CD4-positive, alpha-beta memory T cell (primary cell): Measurements from ENCODE around the gene DAPK2. TPM values are rescaled to one million over a fixed set of nuclear protein-coding genes. Genes with fewer than 3 reads are reported as not detected.
A peak's percentile ranks its signal among the peaks of the same experiment; 100 is the strongest.
"Not testable (repeated sequence)": the region's sequence is repeated elsewhere in the genome, so short reads cannot be mapped to it uniquely, and the experiment has no call there.

Source experiments
- CTCF ChIA-PET: fragments of 350-600 bp; sonication (Branson Sonifier 250); formaldehyde crosslinking; loops from one replicate; lab custom pipeline; 2021; ENCODE audit warnings: inconsistent platforms; ENCODE audit not compliant: partially characterized antibody; lab: Charles Lee
- POLR2A ChIA-PET: fragments of 350-600 bp; sonication (Branson Sonifier 250); formaldehyde crosslinking; loops from one replicate; lab custom pipeline; 2021; ENCODE audit not compliant: partially characterized antibody; lab: Charles Lee
- DNase-seq, 5 donors: peaks; one replicate each; pipeline versions ENCODE4 v3.0.0 to v3.0.0-alpha.2; 2020 to 2022; ENCODE audit warnings: mixed read lengths in 1 of 5
- H3K27ac ChIP-seq: one replicate; pipeline ENCODE4 v1.7.0; 2013; ENCODE audit warnings: low read depth, low read length
- H3K27me3 ChIP-seq: 2 replicates; pipeline ENCODE4 v1.7.0; 2013; ENCODE audit warnings: mild to moderate bottlenecking, low read length, moderate library complexity; ENCODE audit not compliant: insufficient read depth
- H3K36me3 ChIP-seq: 2 replicates; pipeline ENCODE4 v1.7.0; 2013; ENCODE audit warnings: mild to moderate bottlenecking, low read length, moderate library complexity; ENCODE audit not compliant: insufficient read depth
- H3K4me1 ChIP-seq: 2 replicates; pipeline ENCODE4 v1.7.0; 2013; ENCODE audit warnings: mild to moderate bottlenecking, low read length, moderate library complexity; ENCODE audit not compliant: insufficient read depth
- H3K4me3 ChIP-seq, 2 donors: one replicate each; pipeline ENCODE4 v1.7.0; 2013; ENCODE audit warnings: low read length in 2 of 2, mild to moderate bottlenecking in 1 of 2
- H3K9me3 ChIP-seq, 2 donors: one replicate each; pipeline ENCODE4 v1.7.0; 2013; ENCODE audit warnings: low read length in 2 of 2, control low read depth in 1 of 2; ENCODE audit not compliant: control insufficient read depth in 1 of 2
- H3K27ac Mint-ChIP-seq, 7 donors: one replicate each; pipeline ENCODE4 v1.8.0; 2020 to 2021; ENCODE audit warnings: mixed read lengths in 7 of 7, mild to moderate bottlenecking in 6 of 7, inconsistent platforms in 3 of 7, moderate library complexity in 3 of 7
- H3K27me3 Mint-ChIP-seq, 2 donors: one replicate each; pipeline ENCODE4 v1.8.0; 2020 to 2021; ENCODE audit warnings: mixed read lengths in 2 of 2
- H3K36me3 Mint-ChIP-seq, 2 donors: one replicate each; pipeline ENCODE4 v1.8.0; 2020 to 2021; ENCODE audit warnings: mixed read lengths in 2 of 2, inconsistent platforms in 1 of 2, mild to moderate bottlenecking in 1 of 2
- H3K4me1 Mint-ChIP-seq, 4 donors: one replicate each; pipeline ENCODE4 v1.8.0; 2020 to 2021; ENCODE audit warnings: mixed read lengths in 4 of 4, mild to moderate bottlenecking in 1 of 4
- H3K4me3 Mint-ChIP-seq, 8 donors: one replicate each; pipeline ENCODE4 v1.8.0; 2020 to 2021; ENCODE audit warnings: mixed read lengths in 8 of 8, mild to moderate bottlenecking in 7 of 8, moderate library complexity in 6 of 8, inconsistent platforms in 3 of 8
- H3K9me3 Mint-ChIP-seq, 8 donors: one replicate each; pipeline ENCODE4 v1.8.0; 2020 to 2021; ENCODE audit warnings: mixed read lengths in 8 of 8, mild to moderate bottlenecking in 5 of 8, inconsistent platforms in 3 of 8, moderate library complexity in 1 of 8
- intact Hi-C: fragments of 100-400 bp; cut with micrococcal nuclease; formaldehyde crosslinking; loops from one replicate; pipeline ENCODE4 v1.15.1; 2023
- polyA plus RNA-seq, 2 donors: library from polyadenylated mRNA; unstranded; fragments of 300-500 nt; fragmentation: Illumina TruSeq; gene quantifications; one replicate each; pipeline ENCODE4 v1.2.3, GENCODE V29; 2021
- total RNA-seq, 2 experiments: library from RNA; stranded (reverse); gene quantifications; one replicate each; pipeline ENCODE4 v1.2.3, GENCODE V29; 2021

The DAPK2 gene
- total and polyA plus RNA-seq, 4 experiments from 2014 or later, result 0.93 to 2.9 (median 2.3) TPM; not detected in 1

DNA sequence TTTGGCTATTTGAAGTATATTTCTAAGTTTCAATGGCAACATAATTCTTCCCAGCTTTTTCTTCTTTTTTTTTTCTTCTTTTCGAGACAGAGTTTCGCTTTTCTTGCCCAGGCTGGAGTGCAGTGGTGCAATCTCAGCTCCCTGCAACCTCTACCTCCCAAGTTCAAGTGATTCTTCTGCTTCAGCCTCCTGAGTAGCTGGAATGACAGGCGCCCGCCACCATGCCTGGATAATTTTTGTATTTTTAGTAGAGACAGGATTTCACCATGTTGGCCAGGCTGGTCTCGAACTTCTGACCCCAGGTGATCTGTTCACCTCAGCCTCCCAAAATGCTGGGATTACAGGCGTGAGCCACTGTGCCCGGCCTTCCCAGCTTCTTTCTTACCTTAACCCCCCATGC lies 146.7 kb downstream of the DAPK2 start:
- Mint-ChIP-seq H3K27ac (peak overlapping the region in 3 of 7 donors; percentile 18 to 74 (median 68)), H3K4me3 (peak overlapping the region in 4 of 8 donors; percentile 9 to 59 (median 42)), H3K4me1 (peaks cover 20 to 50% (median 33%) of the 10 kb centered on the region in 4 donors)
- H3K9me3 ChIP-seq, H3K27ac ChIP-seq, H3K36me3 ChIP-seq, intact Hi-C loops, H3K36me3 Mint-ChIP-seq, POLR2A ChIA-PET, H3K4me3 ChIP-seq, H3K27me3 Mint-ChIP-seq, H3K27me3 ChIP-seq, DNase-seq, H3K9me3 Mint-ChIP-seq: not testable (repeated sequence)
- H3K4me1 ChIP-seq, result peaks cover 26% of the 10 kb centered on the region
- CTCF ChIA-PET, result interaction anchor here (1.0 to 1.1 kb wide), 2 partner anchors 9 kb away, joined by 3 to 4 read pairs; no protein-coding TSS in a partner anchor

DNA sequence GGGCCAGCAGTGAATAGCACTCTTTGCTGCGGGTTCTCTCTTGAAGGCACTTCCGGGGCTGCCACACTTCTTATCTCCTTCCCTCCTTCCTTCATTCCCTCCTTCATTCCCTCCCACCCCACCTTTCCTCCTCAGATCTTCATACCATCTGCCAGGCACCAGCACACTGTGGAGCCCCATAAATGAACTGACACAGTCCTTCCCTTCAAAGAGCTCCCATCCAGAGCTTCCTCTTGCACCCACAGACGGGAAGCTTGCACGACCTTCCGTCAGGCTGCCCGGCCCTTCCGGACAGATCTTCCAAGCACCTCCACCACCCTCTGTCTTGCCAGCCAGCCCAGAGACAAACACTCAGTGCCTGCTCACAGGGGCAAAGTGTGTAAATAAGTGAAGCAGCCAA lies 147.1 kb downstream of the DAPK2 start:
- Mint-ChIP-seq H3K4me3 (peak overlapping the region in 4 of 8 donors; percentile 9 to 59 (median 42)), H3K9me3 (no peaks in the 10 kb centered on the region), H3K27ac (peak overlapping the region in 4 of 7 donors; percentile 1 to 76 (median 36)), H3K36me3 (no peaks in the 10 kb centered on the region), H3K4me1 (peaks cover 20 to 50% (median 31%) of the 10 kb centered on the region in 4 donors), H3K27me3 (no peaks in the 10 kb centered on the region)
- CTCF ChIA-PET, result interaction anchor here (1.1 kb wide), 1 partner anchor 9 kb away, joined by 4 read pairs; no protein-coding TSS in a partner anchor
- Histone ChIP-seq H3K4me1 (peaks cover 29% of the 10 kb centered on the region), H3K4me3 (no peak overlapping the region), H3K9me3 (no peaks in the 10 kb centered on the region), H3K36me3 (no peaks in the 10 kb centered on the region), H3K27me3 (no peaks in the 10 kb centered on the region), H3K27ac (no peak overlapping the region)
- intact Hi-C loops, result no loop called here
- POLR2A ChIA-PET, result no interaction called here
- no peak for DNase-seq

- H3K36me3 Mint-ChIP-seq, result no peaks in the 10 kb centered on the region
- ChIA-PET CTCF (interaction anchor here (1.9 kb wide), 1 partner anchor 144 kb away, joined by 8 read pairs; no protein-coding TSS in a partner anchor), POLR2A (interaction anchor here (0.5 kb wide), 1 partner anchor 63 kb away, joined by 3 read pairs; the partner anchor contains the start of gene HERC1)
- H3K9me3 Mint-ChIP-seq, result no peaks in the 10 kb centered on the region
- H3K27ac ChIP-seq, result no peak overlapping the region
- H3K9me3 ChIP-seq, result no peaks in the 10 kb centered on the region
- intact Hi-C loops, result no loop called here
- peaks cover 56% of the 10 kb centered on the region for H3K4me1 ChIP-seq
- no peak for DNase-seq
- H3K4me3 ChIP-seq, result no peak overlapping the region
- H3K27me3 ChIP-seq, result no peaks in the 10 kb centered on the region
- H3K4me1 Mint-ChIP-seq, result peaks cover 42 to 75% (median 54%) of the 10 kb centered on the region in 4 donors
- peak overlapping the region in 1 of 8 donors; percentile 4 for H3K4me3 Mint-ChIP-seq
- H3K27ac Mint-ChIP-seq, result peak overlapping the region in 3 of 7 donors; percentile 52 to 84 (median 83)
- H3K27me3 Mint-ChIP-seq, result no peaks in the 10 kb centered on the region
- no peaks in the 10 kb centered on the region for H3K36me3 ChIP-seq
These were observed 149.8 kb downstream of the DAPK2 start for GRCh38 chr15:63896336-63897115.

- Mint-ChIP-seq H3K4me1 (peaks cover 49 to 82% (median 61%) of the 10 kb centered on the region in 4 donors), H3K36me3 (no peaks in the 10 kb centered on the region), H3K4me3 (peak overlapping the region in 1 of 8 donors; percentile 17), H3K27ac (peak overlapping the region in 4 of 7 donors; percentile 68 to 87 (median 80)), H3K9me3 (no peaks in the 10 kb centered on the region), H3K27me3 (no peaks in the 10 kb centered on the region)
- no peak for DNase-seq
- H3K36me3 ChIP-seq, result no peaks in the 10 kb centered on the region
- no peaks in the 10 kb centered on the region for H3K27me3 ChIP-seq
- H3K4me1 ChIP-seq, result peaks cover 63% of the 10 kb centered on the region
- POLR2A ChIA-PET, result no interaction called here
- no peak overlapping the region for H3K27ac ChIP-seq
- CTCF ChIA-PET, result interaction anchor here (1.2 to 1.9 kb wide), 2 partner anchors 15 to 144 kb away, joined by 3 to 8 read pairs; no protein-coding TSS in a partner anchor
- intact Hi-C loops, result no loop called here
- no peaks in the 10 kb centered on the region for H3K9me3 ChIP-seq
- no peak overlapping the region for H3K4me3 ChIP-seq
These were observed 150.5 kb downstream of the DAPK2 start for GRCh38 chr15:63895787-63896218.

DNA sequence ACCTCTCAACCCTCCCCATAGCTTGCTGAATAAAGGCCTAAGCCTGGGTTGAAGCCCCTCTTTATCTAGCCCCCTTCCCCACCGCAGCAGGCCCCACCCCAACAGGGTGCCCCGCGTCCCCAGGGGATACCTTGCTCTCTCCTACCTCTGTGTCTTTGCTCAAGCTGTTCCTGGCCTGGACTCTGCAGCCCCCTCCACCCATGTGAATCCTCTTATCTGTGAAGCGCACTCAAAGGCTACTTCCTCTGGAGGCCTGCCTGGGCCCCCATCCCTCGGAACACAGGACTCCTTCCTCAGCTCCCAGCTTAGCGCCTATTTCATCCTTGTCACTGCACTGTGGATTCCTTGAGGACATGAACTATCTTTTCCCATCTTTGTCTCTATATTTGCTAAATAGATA lies 151.1 kb downstream of the DAPK2 start:
- Histone ChIP-seq H3K4me3 (no peak overlapping the region), H3K9me3 (no peaks in the 10 kb centered on the region), H3K27me3 (no peaks in the 10 kb centered on the region), H3K36me3 (no peaks in the 10 kb centered on the region), H3K4me1 (peaks cover 67% of the 10 kb centered on the region), H3K27ac (no peak overlapping the region)
- Mint-ChIP-seq H3K36me3 (no peaks in the 10 kb centered on the region), H3K9me3 (no peaks in the 10 kb centered on the region), H3K4me3 (no peak overlapping the region), H3K27ac (peak overlapping the region in 5 of 7 donors; percentile 25 to 84 (median 64)), H3K4me1 (peaks cover 49 to 79% (median 61%) of the 10 kb centered on the region in 4 donors), H3K27me3 (no peaks in the 10 kb centered on the region)
- POLR2A ChIA-PET, result interaction anchor here (0.8 to 2.1 kb wide), 3 partner anchors 11 to 62 kb away, joined by 3 to 8 read pairs (median 6); partner anchors contain the start of gene HERC1
- DNase-seq, result no peak
- intact Hi-C loops, result no loop called here
- CTCF ChIA-PET, result interaction anchor here (1.1 to 4.5 kb wide), 5 partner anchors 16 to 151 kb away, joined by 3 to 20 read pairs (median 6); partner anchors contain the start of gene DAPK2

DNA sequence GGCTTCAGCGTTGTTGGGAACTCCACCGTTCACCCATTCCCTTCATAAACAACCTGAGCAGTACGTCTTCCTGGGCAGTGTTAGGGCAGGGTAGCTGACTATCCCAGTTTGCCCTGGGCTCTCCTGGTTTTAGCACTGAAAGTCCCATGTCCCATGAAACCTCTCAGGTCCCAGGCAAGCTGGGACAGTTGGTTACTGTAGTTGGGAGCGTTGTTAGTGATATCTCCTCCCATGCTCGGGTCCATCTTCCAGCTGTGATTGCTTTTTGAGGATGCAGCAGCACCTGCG lies 151.7 kb downstream of the DAPK2 start:
- Histone ChIP-seq H3K27ac (no peak overlapping the region), H3K27me3 (no peaks in the 10 kb centered on the region), H3K4me3 (no peak overlapping the region), H3K4me1 (peaks cover 67% of the 10 kb centered on the region), H3K36me3 (no peaks in the 10 kb centered on the region), H3K9me3 (no peaks in the 10 kb centered on the region)
- H3K4me3 Mint-ChIP-seq, result no peak overlapping the region
- peak overlapping the region in 4 of 7 donors; percentile 12 to 84 (median 34) for H3K27ac Mint-ChIP-seq
- intact Hi-C loops, result loop anchor here (5.0 kb wide), 1 partner anchor 173 kb away; no protein-coding TSS in a partner anchor
- H3K27me3 Mint-ChIP-seq, result no peaks in the 10 kb centered on the region
- ChIA-PET CTCF (interaction anchor here (1.0 to 4.5 kb wide), 5 partner anchors 18 to 266 kb away, joined by 3 to 20 read pairs (median 6); partner anchors contain the start of gene DAPK2), POLR2A (interaction anchor here (0.8 to 2.1 kb wide), 3 partner anchors 12 to 61 kb away, joined by 3 to 8 read pairs (median 6); partner anchors contain the start of gene HERC1)
- no peaks in the 10 kb centered on the region for H3K9me3 Mint-ChIP-seq
- peaks cover 49 to 74% (median 61%) of the 10 kb centered on the region in 4 donors for H3K4me1 Mint-ChIP-seq
- no peak for DNase-seq
- H3K36me3 Mint-ChIP-seq, result no peaks in the 10 kb centered on the region
